HG03045 (cell line): ENCODE measurements around the gene NOL8.

Experiments
- ATAC-seq: cut with Tn5 transposase; IDR thresholded peaks from one replicate; pipeline ENCODE4 v1.9.1; 2021; ENCODE audit warnings: mild to moderate bottlenecking, moderate library complexity; ENCODE audit not compliant: unreplicated experiment

The NOL8 gene

GRCh38 chr9:92270511-92270910, 54.6 kb downstream of the NOL8 start:
- no peak for ATAC-seq

DNA sequence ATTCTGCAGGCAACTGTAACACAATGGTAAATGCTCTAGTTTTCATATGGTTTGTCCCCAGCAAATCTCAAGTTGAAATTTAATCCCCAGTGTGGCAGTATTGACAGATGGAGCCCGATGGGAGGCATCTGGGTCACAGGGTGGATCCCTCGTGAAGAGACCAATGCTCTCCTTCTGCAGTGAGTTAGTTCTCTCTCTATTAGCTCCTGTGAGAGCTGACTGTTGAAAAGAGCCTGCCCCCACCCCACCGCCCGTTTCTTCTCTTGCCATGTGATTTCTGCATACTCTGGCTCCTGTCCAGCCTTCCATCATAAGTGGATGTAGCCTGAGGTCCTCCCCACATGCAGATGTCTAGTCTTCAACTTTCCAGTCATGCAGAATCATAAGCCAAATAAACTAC, 58.7 kb downstream of the NOL8 start:
- no peak for ATAC-seq

GRCh38 chr9:92265154-92265553, 60.0 kb downstream of the NOL8 start:
- no peak for ATAC-seq

DNA sequence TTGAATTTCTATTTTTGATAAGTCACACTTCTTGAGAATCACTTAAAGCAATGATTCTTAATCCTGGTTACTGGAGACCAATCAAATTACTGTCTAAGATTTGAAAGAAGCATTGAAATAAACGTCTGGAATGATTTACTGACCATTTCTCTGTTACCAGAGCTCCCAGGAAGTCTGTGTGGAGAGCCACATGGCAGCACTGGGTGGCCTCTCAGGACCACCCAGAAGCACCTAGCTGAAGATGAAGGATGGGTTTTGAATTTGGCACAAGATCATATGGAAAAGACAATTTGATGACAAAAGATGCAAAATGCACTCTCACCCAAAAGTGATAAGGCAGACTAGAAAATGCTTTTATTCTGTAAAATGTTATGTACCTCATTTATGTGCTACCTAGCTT, 62.0 kb downstream of the NOL8 start:
- ATAC-seq = no peak

GRCh38 chr9:92257327-92257726, 67.8 kb downstream of the NOL8 start:
- ATAC-seq = no peak

- no peak for ATAC-seq
Measured at GRCh38 chr9:92254381-92255337, 70.5 kb downstream of the NOL8 start.

GRCh38 chr9:92253656-92254055, 71.5 kb downstream of the NOL8 start:
- ATAC-seq = no peak

DNA sequence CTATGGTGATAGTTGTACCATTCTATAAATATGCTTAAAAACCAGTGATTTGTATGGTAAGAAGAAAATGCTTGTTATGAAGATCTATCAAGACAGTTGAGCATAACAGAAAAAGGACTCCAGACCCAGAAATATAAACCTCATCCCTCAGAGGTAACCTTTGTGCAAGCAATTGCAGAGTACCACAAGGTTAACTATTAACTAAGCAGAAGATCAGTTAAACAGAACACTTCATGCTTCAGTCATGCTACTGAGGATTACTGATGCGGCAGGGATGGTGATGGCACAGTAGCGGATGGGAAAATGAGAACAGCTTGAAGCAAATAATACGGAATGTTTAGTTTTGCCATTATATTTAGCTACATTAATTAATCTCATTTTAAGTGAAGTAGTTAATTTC, 77.2 kb downstream of the NOL8 start:
- ATAC-seq = no peak
